Activated effector memory CD4-positive, alpha-beta T cell treated with Interleukin-2 at 50 U/mL for 16 hours (primary cell): ENCODE data around the gene ETV6.

Experiments
- DNase-seq: peaks from one replicate; pipeline ENCODE4 v3.0.0-alpha.2; 2020

The ETV6 gene

GRCh38 chr12:11812241-11812585, 162.7 kb downstream of the ETV6 start:
- DNase-seq = no peak

- DNase-seq = no peak
These were observed 163.3 kb downstream of the ETV6 start for GRCh38 chr12:11812586-11813437.

- no peak for DNase-seq
These were observed 164.0 kb downstream of the ETV6 start for GRCh38 chr12:11813438-11813813.

- DNase-seq = no peak
These were observed 164.9 kb downstream of the ETV6 start for GRCh38 chr12:11814374-11814773.

- DNase-seq = no peak
These were observed 165.9 kb downstream of the ETV6 start for GRCh38 chr12:11815397-11815796.

- DNase-seq = no peak
These were observed 170.2 kb downstream of the ETV6 start for GRCh38 chr12:11819643-11820042.

GRCh38 chr12:11820476-11820875, 171.0 kb downstream of the ETV6 start:
- DNase-seq = no peak

GRCh38 chr12:11821386-11822080, 172.1 kb downstream of the ETV6 start:
- DNase-seq = no peak

GRCh38 chr12:11822081-11822834, 172.8 kb downstream of the ETV6 start:
- no peak for DNase-seq

GRCh38 chr12:11823043-11823442, 173.6 kb downstream of the ETV6 start:
- no peak for DNase-seq

- no peak for DNase-seq
These were observed 174.1 kb downstream of the ETV6 start for GRCh38 chr12:11823593-11823992.

GRCh38 chr12:11824069-11824468, 174.6 kb downstream of the ETV6 start:
- DNase-seq = no peak

GRCh38 chr12:11824736-11825135, 175.3 kb downstream of the ETV6 start:
- DNase-seq = no peak

- DNase-seq = no peak
These were observed 175.8 kb downstream of the ETV6 start for GRCh38 chr12:11825278-11825677.

- DNase-seq = no peak
These were observed 177.1 kb downstream of the ETV6 start for GRCh38 chr12:11826574-11826973.

- DNase-seq = no peak
These were observed 177.9 kb downstream of the ETV6 start for GRCh38 chr12:11827091-11828061.

GRCh38 chr12:11829764-11830194, 180.3 kb downstream of the ETV6 start:
- DNase-seq = no peak

- no peak for DNase-seq
These were observed 180.9 kb downstream of the ETV6 start for GRCh38 chr12:11830307-11830801.

- DNase-seq = no peak
These were observed 182.6 kb downstream of the ETV6 start for GRCh38 chr12:11832093-11832492.

GRCh38 chr12:11833174-11833895, 183.9 kb downstream of the ETV6 start:
- no peak for DNase-seq

- no peak for DNase-seq
These were observed 184.8 kb downstream of the ETV6 start for GRCh38 chr12:11834104-11834812.
